Esophagus mucosa (tissue), 1 donor: ENCODE data around the gene GIMAP7. TPM values are rescaled to one million over a fixed set of nuclear protein-coding genes. Genes with fewer than 3 reads are reported as not detected.
"Not testable (repeated sequence)": the region's sequence is repeated elsewhere in the genome, so short reads cannot be mapped to it uniquely, and the experiment has no call there.

Experiments used
- ATAC-seq: fragments of 200-7000 bp; cut with Tn5 transposase; one replicate; pipeline ENCODE4 v1.9.1; 2020
- total RNA-seq: library from RNA; stranded (reverse); gene quantifications from one replicate; pipeline ENCODE4 v1.2.4, GENCODE V29; 2023
- donor health status: DM: yes; HTN: yes; CAD: no.

The GIMAP7 gene
- total RNA-seq, 1 donor from 2014 or later = 2.7 TPM

DNA sequence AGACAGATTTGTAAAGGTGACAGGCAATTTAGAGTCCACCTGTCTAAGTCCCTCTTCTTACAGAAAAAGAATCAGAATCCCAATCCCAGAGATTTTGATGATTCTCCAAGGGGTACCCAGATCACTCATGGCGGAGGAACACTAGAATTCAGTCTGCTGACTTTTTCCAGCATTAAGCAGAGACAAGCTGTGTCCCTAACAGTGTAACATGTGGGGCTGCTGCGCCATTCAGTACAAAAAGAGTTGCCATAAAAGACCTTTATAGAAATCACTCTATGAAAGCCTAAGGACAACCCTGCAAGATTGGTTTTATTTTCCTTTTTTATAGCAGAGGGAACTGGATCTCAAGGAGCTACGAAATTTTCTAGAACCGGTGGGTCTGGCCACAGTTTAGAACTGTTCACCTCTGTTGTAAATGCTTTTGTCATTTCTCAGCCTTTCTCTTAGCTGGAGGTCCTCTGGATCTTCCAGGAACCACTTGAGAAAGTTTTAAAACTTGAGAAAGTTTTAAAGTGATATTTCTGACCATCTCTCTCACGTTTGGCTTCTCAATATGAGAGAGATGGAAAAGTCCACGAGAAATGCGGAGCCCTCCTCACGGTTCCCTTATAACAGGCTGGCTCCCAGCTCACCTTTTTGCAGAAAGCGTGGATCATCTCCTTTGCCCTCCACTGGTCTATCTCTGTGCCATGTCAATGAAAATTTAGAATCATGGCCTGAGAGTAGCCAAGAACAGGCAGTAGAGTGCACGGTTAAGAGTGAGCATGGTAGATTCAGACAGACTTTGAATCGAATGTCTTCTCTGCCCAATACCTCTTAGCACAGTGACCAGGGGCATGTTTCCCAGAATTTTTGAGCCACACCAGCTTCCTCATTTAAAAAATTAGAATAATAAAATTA is 826 bp downstream of the GIMAP7 start:
- no peak for ATAC-seq

DNA sequence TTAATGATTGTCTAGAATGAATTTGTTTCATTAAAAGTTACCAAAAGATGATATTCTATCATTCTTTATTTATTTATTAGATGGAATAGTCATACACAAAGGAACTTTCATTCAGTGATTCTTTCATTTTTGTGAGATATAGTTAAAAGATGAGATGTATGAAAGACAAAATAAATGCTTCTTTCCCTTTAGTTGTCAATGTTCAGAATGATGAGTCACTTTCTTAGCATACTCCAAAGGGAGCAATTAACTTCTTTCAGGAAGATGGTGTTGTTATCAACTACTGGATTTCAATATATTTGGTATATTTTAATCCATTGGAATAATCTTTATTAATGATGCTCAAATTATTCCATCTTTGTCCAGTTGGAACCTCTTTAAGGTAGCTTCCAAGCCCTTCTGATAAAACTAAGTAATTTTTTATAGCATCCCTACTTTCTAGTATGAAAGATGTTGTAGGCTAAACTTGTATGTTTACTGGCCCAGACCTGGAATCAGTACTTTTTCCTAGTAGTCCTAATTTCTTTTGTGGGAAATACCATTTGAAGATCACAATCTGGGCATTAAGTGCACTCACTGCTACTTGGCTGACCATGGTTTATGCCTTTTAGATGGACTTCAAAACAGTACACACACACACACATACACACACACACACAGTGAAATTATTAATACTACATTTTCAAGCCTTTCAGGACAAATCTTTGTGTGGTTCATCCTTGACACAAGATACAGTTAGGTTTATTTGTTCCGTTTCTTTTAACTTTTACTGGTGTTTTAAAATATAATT is 2.5 kb downstream of the GIMAP7 start:
- no peak for ATAC-seq

DNA sequence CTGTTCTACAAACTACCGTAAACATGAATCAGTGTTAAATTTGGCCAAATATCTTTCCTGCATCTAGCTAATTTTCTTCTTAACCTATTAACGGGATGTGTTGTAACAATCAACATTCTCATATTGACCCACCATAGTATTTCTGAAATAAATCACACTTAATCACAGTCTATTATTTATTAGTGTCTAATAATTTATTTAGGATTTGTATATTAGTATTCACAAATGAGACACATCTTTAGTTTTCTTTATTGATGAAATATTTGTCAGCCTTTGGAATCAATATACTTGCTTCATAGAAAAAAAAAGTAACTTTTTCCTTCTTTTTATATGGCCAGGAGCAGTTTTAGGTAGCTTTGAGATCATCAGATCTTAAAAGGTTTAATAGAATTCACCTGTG is 4.6 kb downstream of the GIMAP7 start:
- no peak for ATAC-seq

DNA sequence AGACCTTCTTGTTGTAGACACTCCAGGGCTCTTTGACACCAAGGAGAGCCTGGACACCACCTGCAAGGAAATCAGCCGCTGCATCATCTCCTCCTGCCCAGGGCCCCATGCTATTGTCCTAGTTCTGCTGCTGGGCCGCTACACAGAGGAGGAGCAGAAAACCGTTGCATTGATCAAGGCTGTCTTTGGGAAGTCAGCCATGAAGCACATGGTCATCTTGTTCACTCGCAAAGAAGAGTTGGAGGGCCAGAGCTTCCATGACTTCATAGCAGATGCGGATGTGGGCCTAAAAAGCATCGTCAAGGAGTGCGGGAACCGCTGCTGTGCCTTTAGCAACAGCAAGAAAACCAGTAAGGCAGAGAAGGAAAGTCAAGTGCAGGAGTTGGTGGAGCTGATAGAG is 5.5 kb downstream of the GIMAP7 start:
- ATAC-seq = no peak

DNA sequence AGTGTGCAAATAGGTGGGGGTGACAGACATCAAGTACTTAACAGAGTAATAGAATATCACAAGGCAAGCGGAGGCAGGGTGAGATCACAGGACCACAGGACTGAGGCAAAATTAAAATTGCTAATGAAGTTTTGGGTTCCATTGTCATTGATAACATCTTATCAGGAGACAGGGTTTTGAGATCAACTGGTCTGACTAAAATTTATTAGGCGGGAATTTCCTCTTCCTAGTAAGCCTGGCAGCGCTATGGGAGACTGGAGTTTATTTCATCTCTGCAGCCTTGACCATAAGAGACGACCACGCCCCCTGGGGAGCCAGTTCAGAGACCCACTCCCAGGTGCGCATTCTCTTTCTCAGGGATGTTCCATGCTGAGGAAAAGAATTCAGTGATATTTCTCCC is 8.3 kb downstream of the GIMAP7 start:
- ATAC-seq = not testable (repeated sequence)

- no peak for ATAC-seq
These were observed 9.3 kb downstream of the GIMAP7 start for GRCh38 chr7:150524018-150524417.

DNA sequence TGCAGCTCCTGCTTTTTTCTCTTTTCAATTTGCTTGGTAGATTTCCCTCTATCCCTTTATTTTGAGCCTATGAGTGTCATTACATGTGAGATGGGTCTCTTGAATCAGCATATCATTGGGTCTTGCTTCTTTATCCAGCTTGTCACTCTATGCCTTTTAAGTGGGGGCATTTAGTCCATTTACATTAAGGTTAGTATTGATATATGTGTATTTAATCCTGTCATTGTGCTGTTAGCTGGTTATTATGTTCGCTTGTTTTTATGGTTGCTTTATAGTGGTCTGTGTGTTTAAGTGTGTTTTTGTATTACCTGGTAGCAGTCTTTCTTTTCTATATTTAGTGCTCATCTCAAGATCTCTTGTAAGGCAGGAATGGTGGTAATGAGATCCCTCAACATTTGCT is 17.0 kb downstream of the GIMAP7 start:
- ATAC-seq = no peak

DNA sequence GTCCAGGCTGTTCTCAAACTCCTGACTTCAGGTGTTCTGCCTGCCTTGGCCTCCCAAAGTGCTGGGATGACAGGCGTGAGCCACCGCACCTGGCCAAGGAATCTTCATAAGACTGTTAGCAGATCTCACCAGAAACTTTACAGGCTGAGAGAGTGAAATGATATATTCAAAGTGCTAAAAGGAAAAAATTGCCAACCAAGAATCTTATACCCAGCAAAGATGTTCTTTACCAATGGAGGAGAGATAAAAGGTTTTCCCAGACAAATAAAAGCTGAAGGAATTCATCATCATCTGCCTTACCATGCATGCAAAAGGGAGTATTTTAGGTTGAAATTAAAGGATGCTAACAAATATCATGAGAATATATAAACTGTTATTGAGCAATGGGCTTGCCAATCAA is 23.6 kb downstream of the GIMAP7 start:
- ATAC-seq = no peak

DNA sequence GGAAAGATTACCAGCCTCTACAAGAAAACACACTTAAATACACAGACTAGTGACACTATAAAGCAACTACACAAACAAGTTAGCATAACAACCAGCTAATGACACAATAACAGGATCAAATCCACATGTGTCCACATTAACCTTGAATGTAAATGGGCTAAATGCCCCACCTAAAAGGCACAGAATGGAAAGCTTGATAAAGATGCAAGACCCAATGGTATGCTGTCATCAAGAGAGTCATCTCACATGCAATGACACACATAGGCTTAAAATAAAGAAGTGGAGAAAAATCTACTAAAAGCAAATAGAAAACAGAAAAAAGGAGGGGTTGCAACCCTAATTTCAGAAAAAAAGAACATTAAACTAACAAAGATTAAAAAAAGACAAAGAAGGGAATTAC is 38.5 kb downstream of the GIMAP7 start:
- ATAC-seq = no peak

- ATAC-seq = no peak
These were observed 42.0 kb downstream of the GIMAP7 start for GRCh38 chr7:150556521-150557138.

DNA sequence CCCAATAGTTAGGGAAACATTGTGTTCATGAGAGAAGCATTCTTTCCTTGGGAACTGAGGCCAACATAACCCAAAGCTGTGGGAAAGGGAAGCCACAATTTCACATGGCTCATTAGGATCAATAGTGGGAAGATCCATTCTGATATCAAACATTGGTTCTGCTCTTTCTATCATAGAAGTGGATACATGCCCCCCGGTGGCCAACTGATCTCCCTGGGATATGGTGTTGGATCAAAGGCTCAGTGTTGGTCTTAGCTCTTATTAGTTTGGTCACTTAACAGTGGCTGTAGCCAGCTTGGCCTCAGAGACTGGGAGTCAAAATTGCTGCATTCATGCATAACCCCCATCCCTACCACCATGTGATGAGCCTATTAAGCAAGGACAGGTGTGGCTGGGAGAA is 45.8 kb downstream of the GIMAP7 start:
- no peak for ATAC-seq

- ATAC-seq = no peak
These were observed 48.2 kb downstream of the GIMAP7 start for GRCh38 chr7:150562919-150563318.

- ATAC-seq = no peak
These were observed 49.3 kb downstream of the GIMAP7 start for GRCh38 chr7:150564006-150564405.

DNA sequence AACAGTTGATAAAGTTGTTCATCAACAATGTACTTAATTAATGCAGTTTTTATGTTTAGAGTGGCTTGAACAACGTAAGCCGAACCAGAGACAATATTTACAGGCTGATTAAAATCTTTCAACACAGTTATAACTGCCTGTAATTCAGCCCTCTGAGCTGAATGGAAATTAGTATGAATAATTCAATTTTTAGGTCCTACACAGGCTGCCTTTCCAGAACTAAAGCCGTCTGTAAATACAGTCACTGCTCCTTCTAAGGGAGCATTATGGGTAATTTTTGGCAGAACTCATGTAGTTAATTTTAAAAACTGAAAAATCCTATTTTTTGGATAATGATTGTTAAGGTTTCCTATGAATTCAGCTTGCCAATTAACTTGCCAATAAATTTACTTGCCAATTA is 49.9 kb downstream of the GIMAP7 start:
- ATAC-seq = no peak

DNA sequence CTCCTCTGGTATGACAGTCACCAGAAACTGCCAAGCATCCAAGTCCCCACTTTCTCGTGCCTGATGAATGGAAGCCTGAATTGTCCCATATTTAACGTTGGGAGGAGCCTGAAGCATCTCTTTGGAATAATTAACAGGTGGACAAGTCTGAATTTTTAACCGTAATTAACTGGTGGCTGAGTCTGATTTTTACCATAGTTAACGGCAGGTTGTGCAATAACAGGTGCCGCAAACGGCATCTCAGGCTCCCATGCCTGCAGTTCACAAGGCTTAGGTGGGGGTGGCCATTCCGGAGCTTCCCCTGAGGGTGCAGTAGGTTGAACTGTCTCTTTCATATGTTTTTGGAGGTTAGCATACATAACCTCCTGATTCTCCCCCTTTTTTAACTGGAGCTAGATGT is 50.6 kb downstream of the GIMAP7 start:
- ATAC-seq = no peak

DNA sequence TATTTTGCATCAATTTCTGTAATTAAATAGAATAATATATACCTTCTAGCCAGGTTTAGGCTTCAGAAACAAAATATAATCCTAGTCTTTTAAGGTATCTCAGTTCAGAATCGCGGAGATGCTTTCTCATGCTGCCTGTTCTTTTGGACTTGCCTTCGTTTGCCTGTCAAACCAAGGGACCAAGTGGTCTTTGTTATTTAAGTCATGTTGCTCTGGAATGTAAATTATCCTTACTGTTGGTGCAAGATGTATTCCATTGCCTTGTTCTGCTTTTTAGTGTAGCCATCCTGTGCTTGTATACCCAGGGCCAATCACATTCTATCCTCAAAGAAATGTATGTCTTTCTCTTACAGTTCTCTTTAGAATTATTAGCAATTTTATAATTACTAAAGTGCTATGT is 51.5 kb downstream of the GIMAP7 start:
- no peak for ATAC-seq

GRCh38 chr7:150566572-150566971 is 51.9 kb downstream of the GIMAP7 start:
- no peak for ATAC-seq

GRCh38 chr7:150567169-150567568 is 52.5 kb downstream of the GIMAP7 start, which contains the start of gene GIMAP4:
TSS of gene GIMAP4 (plus strand) at chr7:150567390. CDS start at chr7:150569902, 2,512 bp downstream.
- peak; percentile 36 for ATAC-seq

- no peak for ATAC-seq
These were observed 53.2 kb downstream of the GIMAP7 start for GRCh38 chr7:150567871-150568301.

GRCh38 chr7:150568714-150569113 is 54.0 kb downstream of the GIMAP7 start:
- no peak for ATAC-seq

DNA sequence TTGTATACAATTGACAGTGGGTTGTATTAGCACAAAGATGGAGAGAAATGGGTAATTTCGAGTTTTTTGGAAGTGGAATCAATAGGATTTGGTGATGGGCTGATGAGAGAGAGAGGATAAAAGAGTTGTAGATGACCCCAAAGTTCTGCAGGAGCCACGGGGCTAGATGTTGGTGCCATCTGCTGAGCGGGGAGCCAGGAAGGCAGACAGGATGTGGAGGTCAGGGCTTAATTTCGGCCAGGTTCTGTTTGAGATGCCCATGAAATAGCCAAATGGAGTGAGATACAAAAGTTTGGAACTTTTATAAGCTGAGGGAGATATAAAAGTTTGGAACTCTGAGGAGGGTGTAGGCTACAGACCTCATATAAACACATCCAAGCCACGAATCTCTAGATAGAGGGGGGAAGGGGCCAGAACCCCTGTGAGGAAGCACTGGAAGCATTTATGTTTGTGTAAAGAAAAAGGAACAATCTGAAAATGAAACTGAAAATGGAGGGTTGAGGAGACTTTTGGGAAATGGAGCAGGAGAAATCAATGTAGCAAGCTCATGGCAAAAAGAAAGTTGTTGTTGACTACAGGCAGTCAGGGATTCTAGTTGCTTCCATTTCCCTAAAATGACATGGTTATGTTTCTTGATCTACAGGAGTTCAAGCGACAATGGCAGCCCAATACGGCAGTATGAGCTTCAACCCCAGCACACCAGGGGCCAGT is 54.7 kb downstream of the GIMAP7 start:
- ATAC-seq = no peak
